SK-N-SH treated with all-trans-retinoic acid at 6 μM for 48 hours (cell line): ENCODE measurements around the gene FBXO3.

ENCODE experiments used
- CREB5 ChIP-seq: fragments of 250-450 bp; sonication (Bioruptor Pico); IDR thresholded peaks from 2 replicates; pipeline ENCODE4 v1.5.1; 2020; ENCODE audit warnings: low read depth, mild to moderate bottlenecking, moderate library complexity
- PATZ1 ChIP-seq: fragments of 250-450 bp; sonication (Bioruptor Pico); IDR thresholded peaks from 2 replicates; pipeline ENCODE4 v1.8.0; 2020; ENCODE audit warnings: mild to moderate bottlenecking, moderate library complexity, borderline replicate concordance
- PPARA ChIP-seq: fragments of 250-450 bp; sonication (Bioruptor Pico); IDR thresholded peaks from 2 replicates; pipeline ENCODE4 v1.5.0; 2020; ENCODE audit warnings: mild to moderate bottlenecking, borderline replicate concordance
- RARB ChIP-seq: fragments of 250-450 bp; sonication (Bioruptor Pico); IDR thresholded peaks from 2 replicates; pipeline ENCODE4 v1.8.0; 2021; ENCODE audit warnings: mild to moderate bottlenecking, moderate library complexity
- ZC3H10 ChIP-seq: fragments of 250-450 bp; sonication (Bioruptor Pico); IDR thresholded peaks from 2 replicates; pipeline ENCODE4 v1.5.1; 2021; ENCODE audit warnings: mild to moderate bottlenecking, moderate library complexity
- ZFP3 ChIP-seq: fragments of 250-450 bp; sonication (Bioruptor Pico); IDR thresholded peaks from 2 replicates; pipeline ENCODE4 v1.5.0; 2020; ENCODE audit warnings: mild to moderate bottlenecking, moderate library complexity
- ZNF8 ChIP-seq: fragments of 450-650 bp; formaldehyde crosslinking; IDR thresholded peaks from 2 replicates; pipeline ENCODE4 v1.5.0; 2020; ENCODE audit warnings: mild to moderate bottlenecking, moderate library complexity

- TF ChIP-seq ZNF8 = no peak
- no peak for TF ChIP-seq CREB5 (CRISPR knock-in tag)
- no peak for TF ChIP-seq ZC3H10 (CRISPR knock-in tag)
- TF ChIP-seq PPARA (CRISPR knock-in tag) = no peak
- TF ChIP-seq PATZ1 (CRISPR knock-in tag) = no peak
- TF ChIP-seq RARB (CRISPR knock-in tag) = no peak
- no peak for TF ChIP-seq ZFP3
These were observed 45.1 kb upstream of the FBXO3 start for GRCh38 chr11:33819278-33820035.
